ENCODE measurements around the gene CDC16. TPM values are rescaled to one million over a fixed set of nuclear protein-coding genes. Genes with fewer than 3 reads are reported as not detected.

The CDC16 gene
- total RNA-seq, 1 experiment from 2014 or later = 61.0 TPM

GRCh38 chr13:114309086-114309485, 74.4 kb downstream of the CDC16 start:
- H3K79me2 ChIP-seq (ENCODE audit: insufficient read depth, low read length) = no peaks in the 10 kb centered on the region
- H3K9me3 ChIP-seq (ENCODE audit: control insufficient read depth in 1 of 2, insufficient read depth in 1 of 2, low read depth in 1 of 2, low read length in 2 of 2) = no peaks in the 10 kb centered on the region
- ChIA-PET CTCF (no interaction called here), RAD21 (ENCODE audit: low non-redundant PET in 1 of 2, low total read pairs in 2 of 2, uncharacterized antibody in 2 of 2, unreplicated experiment in 2 of 2) (no interaction called here), POLR2A (no interaction called here)
- no peaks in the 10 kb centered on the region for H4K20me1 ChIP-seq (ENCODE audit: insufficient read depth)
- H3K9me2 ChIP-seq (ENCODE audit: insufficient read depth) = no peaks in the 10 kb centered on the region
- H2AFZ ChIP-seq (ENCODE audit: low read depth, low read length, poor library complexity, severe bottlenecking) = no peak overlapping the region
- no peaks in the 10 kb centered on the region for H3K27me3 ChIP-seq (ENCODE audit: insufficient read depth, low read length)
- H3K4me2 ChIP-seq (ENCODE audit: low read length) = no peak overlapping the region
- BruUV-seq (replicated peaks) = no TSS peak
- no peak overlapping the region for H3K9ac ChIP-seq (ENCODE audit: low read length)
- 0 out of 4 replicates have a peak, but pooled peaks cover 0 to 2% of the 10 kb centered on the region in 2 experiments for H3K36me3 ChIP-seq (ENCODE audit: control insufficient read depth in 1 of 2, insufficient read depth in 2 of 2, low read length in 2 of 2)
- peaks cover 3 to 14% of the 10 kb centered on the region in 2 experiments; a peak in 3 of 4 replicates for H3K4me1 ChIP-seq (ENCODE audit: control insufficient read depth in 1 of 2, insufficient read depth in 2 of 2, low read length in 2 of 2)
- TF ChIP-seq EZH2 (IDR thresholded peaks at IDR 0.05) (no peak), SIN3A (IDR thresholded peaks at IDR 0.05; ENCODE audit: low read depth) (no peak), ZNF274 (IDR thresholded peaks at IDR 0.05; ENCODE audit: low read depth, low read length) (no peak), TCF7L2 (IDR thresholded peaks at IDR 0.05; ENCODE audit: borderline replicate concordance, extremely low read depth, insufficient read depth, insufficient read length) (no peak), POLR2A (IDR thresholded peaks at IDR 0.05; ENCODE audit: borderline replicate concordance, extremely low read depth, insufficient read depth, insufficient read length) (no peak), MAX (IDR thresholded peaks at IDR 0.05) (no peak), ZBTB33 (IDR thresholded peaks at IDR 0.05; ENCODE audit: extremely low read depth, insufficient replicate concordance, low read length) (no peak), SRF (IDR thresholded peaks at IDR 0.05; ENCODE audit: low read depth) (no peak), ZFX (IDR thresholded peaks at IDR 0.05) (no peak), ATF3 (IDR thresholded peaks at IDR 0.05) (no peak), YY1 (IDR thresholded peaks at IDR 0.05; ENCODE audit: extremely low read depth, insufficient replicate concordance, low read depth, low read length) (no peak), JUND (IDR thresholded peaks at IDR 0.05) (no peak), SP1 (IDR thresholded peaks at IDR 0.05; ENCODE audit: low read depth) (no peak), EZH2phosphoT487 (IDR thresholded peaks at IDR 0.05; ENCODE audit: borderline replicate concordance) (no peak), CEBPB (IDR thresholded peaks at IDR 0.05; ENCODE audit: low read depth) (no peak)
- no peak overlapping the region for H3K27ac ChIP-seq (ENCODE audit: low read depth, low read length)
- no peak overlapping the region for H3K4me3 ChIP-seq (replicated peaks in 1 of 2; ENCODE audit: low read depth in 1 of 2, low read length in 2 of 2)
- ATAC-seq (no peak), DNase-seq (ENCODE audit: low read depth, low spot score) (no peak)
- intact Hi-C loops (cut with micrococcal nuclease) = no loop called here
